HEK293 (cell line): ENCODE data around the gene SLC18A2.

Source experiments
- BCL11A ChIP-seq: fragments of 450-650 bp; formaldehyde crosslinking; IDR thresholded peaks from 2 replicates; pipeline ENCODE4 v1.5.1; 2016; ENCODE audit warnings: low read depth, missing biosample characterization, missing genetic modification characterization
- CTCF ChIP-seq: fragments of 450-650 bp; formaldehyde crosslinking; IDR thresholded peaks from 2 replicates; pipeline ENCODE4 v1.5.1; 2016; ENCODE audit warnings: missing biosample characterization, missing genetic modification characterization
- PBX3 ChIP-seq: sonication (generic); formaldehyde crosslinking; IDR thresholded peaks from 2 replicates; pipeline ENCODE4 v1.8.1; 2022; ENCODE audit warnings: mild to moderate bottlenecking, moderate library complexity, missing genetic modification reagents
- SP2 ChIP-seq: fragments of 450-650 bp; formaldehyde crosslinking; IDR thresholded peaks from 2 replicates; pipeline ENCODE4 v1.5.1; 2016; ENCODE audit warnings: missing biosample characterization, missing genetic modification characterization
- YY1 ChIP-seq: fragments of 450-650 bp; formaldehyde crosslinking; IDR thresholded peaks from 2 replicates; pipeline ENCODE4 v1.5.1; 2018; ENCODE audit warnings: missing biosample characterization, missing genetic modification characterization
- ZNF18 ChIP-seq: fragments of 450-650 bp; formaldehyde crosslinking; IDR thresholded peaks from 2 replicates; pipeline ENCODE4 v1.5.1; 2016; ENCODE audit warnings: missing biosample characterization, missing genetic modification characterization
- ZNF23 ChIP-seq: fragments of 450-650 bp; formaldehyde crosslinking; IDR thresholded peaks from 2 replicates; pipeline ENCODE4 v1.5.1; 2016; ENCODE audit warnings: missing biosample characterization, missing genetic modification characterization, borderline replicate concordance
- ZNF24 ChIP-seq: fragments of 450-650 bp; formaldehyde crosslinking; IDR thresholded peaks from 2 replicates; pipeline ENCODE4 v1.5.1; 2016; ENCODE audit warnings: missing biosample characterization, missing genetic modification characterization
- TF ChIP-seq, protein P1 (sequence below): fragments of 450-650 bp; formaldehyde crosslinking; conservative IDR thresholded peaks from 2 replicates; pipeline ENCODE4 v1.5.1; 2016; ENCODE audit warnings: low read depth, missing biosample characterization, missing genetic modification characterization
- TF ChIP-seq, protein P2 (sequence below): fragments of 450-650 bp; formaldehyde crosslinking; IDR thresholded peaks from 2 replicates; pipeline ENCODE4 v1.5.1; 2016; ENCODE audit warnings: missing biosample characterization, missing genetic modification characterization

GRCh38 chr10:117254338-117254737 lies 13.4 kb downstream of the SLC18A2 start:
- TF ChIP-seq, protein P1, sequence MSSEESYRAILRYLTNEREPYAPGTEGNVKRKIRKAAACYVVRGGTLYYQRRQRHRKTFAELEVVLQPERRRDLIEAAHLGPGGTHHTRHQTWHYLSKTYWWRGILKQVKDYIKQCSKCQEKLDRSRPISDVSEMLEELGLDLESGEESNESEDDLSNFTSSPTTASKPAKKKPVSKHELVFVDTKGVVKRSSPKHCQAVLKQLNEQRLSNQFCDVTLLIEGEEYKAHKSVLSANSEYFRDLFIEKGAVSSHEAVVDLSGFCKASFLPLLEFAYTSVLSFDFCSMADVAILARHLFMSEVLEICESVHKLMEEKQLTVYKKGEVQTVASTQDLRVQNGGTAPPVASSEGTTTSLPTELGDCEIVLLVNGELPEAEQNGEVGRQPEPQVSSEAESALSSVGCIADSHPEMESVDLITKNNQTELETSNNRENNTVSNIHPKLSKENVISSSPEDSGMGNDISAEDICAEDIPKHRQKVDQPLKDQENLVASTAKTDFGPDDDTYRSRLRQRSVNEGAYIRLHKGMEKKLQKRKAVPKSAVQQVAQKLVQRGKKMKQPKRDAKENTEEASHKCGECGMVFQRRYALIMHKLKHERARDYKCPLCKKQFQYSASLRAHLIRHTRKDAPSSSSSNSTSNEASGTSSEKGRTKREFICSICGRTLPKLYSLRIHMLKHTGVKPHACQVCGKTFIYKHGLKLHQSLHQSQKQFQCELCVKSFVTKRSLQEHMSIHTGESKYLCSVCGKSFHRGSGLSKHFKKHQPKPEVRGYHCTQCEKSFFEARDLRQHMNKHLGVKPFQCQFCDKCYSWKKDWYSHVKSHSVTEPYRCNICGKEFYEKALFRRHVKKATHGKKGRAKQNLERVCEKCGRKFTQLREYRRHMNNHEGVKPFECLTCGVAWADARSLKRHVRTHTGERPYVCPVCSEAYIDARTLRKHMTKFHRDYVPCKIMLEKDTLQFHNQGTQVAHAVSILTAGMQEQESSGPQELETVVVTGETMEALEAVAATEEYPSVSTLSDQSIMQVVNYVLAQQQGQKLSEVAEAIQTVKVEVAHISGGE (tag by site-specific recombination), result no peak
- TF ChIP-seq CTCF (tag by site-specific recombination) (no peak), ZNF23 (tag by site-specific recombination) (no peak), SP2 (tag by site-specific recombination) (no peak), PBX3 (CRISPR knock-in tag) (no peak), ZNF24 (tag by site-specific recombination) (no peak), BCL11A (no peak), YY1 (no peak), ZNF18 (tag by site-specific recombination) (no peak)
- TF ChIP-seq, protein P2, sequence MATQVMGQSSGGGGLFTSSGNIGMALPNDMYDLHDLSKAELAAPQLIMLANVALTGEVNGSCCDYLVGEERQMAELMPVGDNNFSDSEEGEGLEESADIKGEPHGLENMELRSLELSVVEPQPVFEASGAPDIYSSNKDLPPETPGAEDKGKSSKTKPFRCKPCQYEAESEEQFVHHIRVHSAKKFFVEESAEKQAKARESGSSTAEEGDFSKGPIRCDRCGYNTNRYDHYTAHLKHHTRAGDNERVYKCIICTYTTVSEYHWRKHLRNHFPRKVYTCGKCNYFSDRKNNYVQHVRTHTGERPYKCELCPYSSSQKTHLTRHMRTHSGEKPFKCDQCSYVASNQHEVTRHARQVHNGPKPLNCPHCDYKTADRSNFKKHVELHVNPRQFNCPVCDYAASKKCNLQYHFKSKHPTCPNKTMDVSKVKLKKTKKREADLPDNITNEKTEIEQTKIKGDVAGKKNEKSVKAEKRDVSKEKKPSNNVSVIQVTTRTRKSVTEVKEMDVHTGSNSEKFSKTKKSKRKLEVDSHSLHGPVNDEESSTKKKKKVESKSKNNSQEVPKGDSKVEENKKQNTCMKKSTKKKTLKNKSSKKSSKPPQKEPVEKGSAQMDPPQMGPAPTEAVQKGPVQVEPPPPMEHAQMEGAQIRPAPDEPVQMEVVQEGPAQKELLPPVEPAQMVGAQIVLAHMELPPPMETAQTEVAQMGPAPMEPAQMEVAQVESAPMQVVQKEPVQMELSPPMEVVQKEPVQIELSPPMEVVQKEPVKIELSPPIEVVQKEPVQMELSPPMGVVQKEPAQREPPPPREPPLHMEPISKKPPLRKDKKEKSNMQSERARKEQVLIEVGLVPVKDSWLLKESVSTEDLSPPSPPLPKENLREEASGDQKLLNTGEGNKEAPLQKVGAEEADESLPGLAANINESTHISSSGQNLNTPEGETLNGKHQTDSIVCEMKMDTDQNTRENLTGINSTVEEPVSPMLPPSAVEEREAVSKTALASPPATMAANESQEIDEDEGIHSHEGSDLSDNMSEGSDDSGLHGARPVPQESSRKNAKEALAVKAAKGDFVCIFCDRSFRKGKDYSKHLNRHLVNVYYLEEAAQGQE (tag by site-specific recombination), result peak; percentile 88
